Measurements from ENCODE around the gene NMS. TPM values are rescaled to one million over a fixed set of nuclear protein-coding genes. Genes with fewer than 3 reads are reported as not detected.

The NMS gene, protein sequence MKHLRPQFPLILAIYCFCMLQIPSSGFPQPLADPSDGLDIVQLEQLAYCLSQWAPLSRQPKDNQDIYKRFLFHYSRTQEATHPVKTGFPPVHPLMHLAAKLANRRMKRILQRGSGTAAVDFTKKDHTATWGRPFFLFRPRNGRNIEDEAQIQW
- total RNA-seq (not detected in 2 replicates), polyA plus RNA-seq (not detected in 2 replicates)

DNA sequence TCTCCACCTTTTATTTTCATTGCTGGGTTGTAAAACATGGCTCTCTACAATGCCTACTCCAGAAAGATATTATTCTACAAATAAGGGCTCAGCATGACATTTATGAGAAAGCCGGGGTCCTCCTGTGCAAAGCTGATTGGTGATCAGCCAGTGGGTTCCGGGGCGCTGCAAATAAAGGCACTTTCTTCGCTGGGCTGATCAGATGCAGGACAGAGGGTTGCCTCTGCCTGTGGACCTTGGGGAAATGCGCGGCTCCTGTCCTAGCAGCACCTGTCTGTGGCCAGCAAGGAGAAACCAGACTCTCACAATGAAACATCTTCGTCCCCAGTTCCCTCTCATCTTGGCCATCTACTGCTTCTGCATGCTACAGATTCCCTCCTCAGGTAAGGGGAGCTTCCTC, at the start of gene NMS:
Gene NMS, plus strand, starts transcription at position 301 of the 400 bp plus-strand sequence. Its CDS starts 7 bp downstream, at position 308.
- no peak for TF ChIP-seq EZH2phosphoT487 (IDR thresholded peaks at IDR 0.05; ENCODE audit: low read depth, severe bottlenecking, unreplicated experiment)
- no peak for TF ChIP-seq EZH2 (IDR thresholded peaks at IDR 0.05; ENCODE audit: borderline replicate concordance)
- TF ChIP-seq, protein P1, sequence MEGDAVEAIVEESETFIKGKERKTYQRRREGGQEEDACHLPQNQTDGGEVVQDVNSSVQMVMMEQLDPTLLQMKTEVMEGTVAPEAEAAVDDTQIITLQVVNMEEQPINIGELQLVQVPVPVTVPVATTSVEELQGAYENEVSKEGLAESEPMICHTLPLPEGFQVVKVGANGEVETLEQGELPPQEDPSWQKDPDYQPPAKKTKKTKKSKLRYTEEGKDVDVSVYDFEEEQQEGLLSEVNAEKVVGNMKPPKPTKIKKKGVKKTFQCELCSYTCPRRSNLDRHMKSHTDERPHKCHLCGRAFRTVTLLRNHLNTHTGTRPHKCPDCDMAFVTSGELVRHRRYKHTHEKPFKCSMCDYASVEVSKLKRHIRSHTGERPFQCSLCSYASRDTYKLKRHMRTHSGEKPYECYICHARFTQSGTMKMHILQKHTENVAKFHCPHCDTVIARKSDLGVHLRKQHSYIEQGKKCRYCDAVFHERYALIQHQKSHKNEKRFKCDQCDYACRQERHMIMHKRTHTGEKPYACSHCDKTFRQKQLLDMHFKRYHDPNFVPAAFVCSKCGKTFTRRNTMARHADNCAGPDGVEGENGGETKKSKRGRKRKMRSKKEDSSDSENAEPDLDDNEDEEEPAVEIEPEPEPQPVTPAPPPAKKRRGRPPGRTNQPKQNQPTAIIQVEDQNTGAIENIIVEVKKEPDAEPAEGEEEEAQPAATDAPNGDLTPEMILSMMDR (IDR thresholded peaks at IDR 0.05; ENCODE audit: poor library complexity) = no peak
- no peak within 1 kb of the TSS for H3K27ac ChIP-seq

DNA sequence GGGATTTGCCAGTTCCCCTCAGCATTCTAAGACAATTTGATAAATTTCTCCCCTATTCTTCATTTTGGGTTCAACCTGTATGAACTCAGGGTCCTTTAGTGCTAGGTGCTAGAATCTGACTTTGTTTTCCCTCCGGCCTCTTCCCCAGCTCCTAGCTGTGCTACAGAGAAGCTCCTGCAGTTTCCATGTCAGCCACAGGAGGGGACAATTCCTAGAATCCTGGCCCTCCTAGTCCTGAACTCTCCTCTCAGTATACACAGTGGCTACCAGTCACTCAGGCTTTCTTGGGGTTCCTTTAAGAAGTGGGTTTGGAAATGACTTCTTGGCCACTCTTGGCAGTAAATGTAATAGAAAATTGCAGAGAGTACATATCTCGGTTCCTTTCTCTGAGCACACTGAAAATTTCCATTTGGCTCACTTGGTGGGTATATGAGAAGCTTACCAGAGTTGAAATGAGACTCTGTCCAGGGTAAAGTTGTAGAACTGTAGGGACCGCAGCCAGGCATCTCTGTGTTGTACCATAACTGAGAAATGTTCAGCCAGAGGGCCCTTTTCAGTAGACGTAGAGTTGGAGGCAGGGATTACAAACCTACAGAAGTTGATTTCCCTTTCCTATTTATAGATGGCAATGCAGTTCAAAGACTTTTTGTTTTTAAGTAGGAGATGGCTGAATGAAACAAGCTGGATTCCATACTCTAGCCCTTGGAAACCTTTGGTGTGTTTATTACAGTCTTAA, 47.8 kb upstream of the NMS start:
- H3K79me2 ChIP-seq = no peaks in the 10 kb centered on the region
- no peaks in the 10 kb centered on the region for H4K20me1 ChIP-seq (ENCODE audit: insufficient read depth, poor library complexity, severe bottlenecking)
- no peak overlapping the region for H2AFZ ChIP-seq
- no peak overlapping the region for H3K27ac ChIP-seq
- peak; percentile 62 for DNase-seq (ENCODE audit: low spot score)
- H3K9me3 ChIP-seq (ENCODE audit: low read depth) = no peaks in the 10 kb centered on the region
- 80% methylated on average over 4 of the region's 4 CpGs for WGBS (ENCODE audit: low lambda C conversion rate, missing lambda C conversion rate)
- no peak overlapping the region for H3K4me3 ChIP-seq
- H3K4me1 ChIP-seq (ENCODE audit: insufficient read depth) = no peaks in the 10 kb centered on the region
- no peaks in the 10 kb centered on the region for H3K36me3 ChIP-seq (replicated peaks; ENCODE audit: insufficient read depth, low read depth)
- no peak for TF ChIP-seq EZH2 (IDR thresholded peaks at IDR 0.05; ENCODE audit: borderline replicate concordance)
- TF ChIP-seq, protein P1 (IDR thresholded peaks at IDR 0.05; ENCODE audit: poor library complexity) = peak; percentile 47
- H3K27me3 ChIP-seq = no peaks in the 10 kb centered on the region
- H3K9me2 ChIP-seq (replicated peaks; ENCODE audit: insufficient read depth) = no peaks in the 10 kb centered on the region
- no peak overlapping the region for H3K4me2 ChIP-seq

More for the DNA sequence above, at the start of gene NMS:
- H3K4me1 ChIP-seq (ENCODE audit: insufficient read depth) = no peaks in the 10 kb centered on the region
- H3K4me3 ChIP-seq = no peak within 1 kb of the TSS
- H3K27me3 ChIP-seq = no peaks in the 10 kb centered on the region
- H3K9me2 ChIP-seq (replicated peaks; ENCODE audit: insufficient read depth) = no peaks in the 10 kb centered on the region
- H3K4me2 ChIP-seq = no peak within 1 kb of the TSS
- H3K79me2 ChIP-seq = no peaks in the 10 kb centered on the region
- no peaks in the 10 kb centered on the region for H4K20me1 ChIP-seq (ENCODE audit: insufficient read depth, poor library complexity, severe bottlenecking)
- no peaks in the 10 kb centered on the region for H3K9me3 ChIP-seq (ENCODE audit: low read depth)
- no peak for DNase-seq (ENCODE audit: low spot score)
- no peak within 1 kb of the TSS for H2AFZ ChIP-seq
- no peaks in the 10 kb centered on the region for H3K36me3 ChIP-seq (replicated peaks; ENCODE audit: insufficient read depth, low read depth)
- 93% methylated on average over 7 of the region's 7 CpGs for WGBS (ENCODE audit: low lambda C conversion rate, missing lambda C conversion rate)

DNA sequence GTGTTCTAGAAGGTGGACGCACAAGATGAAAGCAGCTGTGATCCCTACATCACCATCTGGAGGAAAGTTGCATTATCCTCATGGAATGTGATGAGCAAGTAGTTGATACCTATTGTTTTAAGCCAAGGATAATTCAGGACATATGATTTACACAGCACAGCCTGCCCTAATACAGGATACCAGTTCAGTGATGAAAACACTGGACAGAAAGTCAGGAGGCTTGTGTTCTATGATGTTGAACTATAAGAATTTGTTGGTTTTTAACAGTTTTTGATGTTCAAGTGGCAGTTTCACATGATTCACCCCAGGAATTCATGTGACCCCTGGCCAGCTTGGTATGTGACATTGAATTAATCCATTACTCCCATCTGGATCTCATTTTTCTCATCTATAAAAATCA, 46.7 kb upstream of the NMS start:
- WGBS (ENCODE audit: low lambda C conversion rate, missing lambda C conversion rate) = 50% methylated on average over 1 of the region's 1 CpG
- Histone ChIP-seq H3K9me2 (replicated peaks; ENCODE audit: insufficient read depth) (no peaks in the 10 kb centered on the region), H3K4me1 (ENCODE audit: insufficient read depth) (no peaks in the 10 kb centered on the region), H3K27ac (no peak overlapping the region), H3K9me3 (ENCODE audit: low read depth) (no peaks in the 10 kb centered on the region), H3K27me3 (no peaks in the 10 kb centered on the region), H3K36me3 (replicated peaks; ENCODE audit: insufficient read depth, low read depth) (no peaks in the 10 kb centered on the region), H3K4me3 (no peak overlapping the region), H2AFZ (no peak overlapping the region), H3K4me2 (no peak overlapping the region), H3K79me2 (no peaks in the 10 kb centered on the region), H4K20me1 (ENCODE audit: insufficient read depth, poor library complexity, severe bottlenecking) (no peaks in the 10 kb centered on the region)
- DNase-seq (ENCODE audit: low spot score) = no peak
- TF ChIP-seq EZH2phosphoT487 (IDR thresholded peaks at IDR 0.05; ENCODE audit: low read depth, severe bottlenecking, unreplicated experiment) (no peak), EZH2 (IDR thresholded peaks at IDR 0.05; ENCODE audit: borderline replicate concordance) (no peak)
- TF ChIP-seq, protein P1 (IDR thresholded peaks at IDR 0.05; ENCODE audit: poor library complexity) = no peak
